Skin epidermis (tissue), 12 donors: ENCODE results near the gene CABCOCO1.

Experiments
- H3K27ac ChIP-seq, 21 experiments: fragments of 200-600 bp; sonication (generic) in 11 of 21; one replicate each; pipeline ENCODE4 v1.5.0; 2020; ENCODE audit warnings: mild to moderate bottlenecking in 3 of 21, inconsistent platforms in 2 of 21, moderate library complexity in 2 of 21
- H3K4me3 ChIP-seq, 7 experiments: fragments of 200-600 bp; sonication (generic) in 2 of 7; one replicate each; pipeline ENCODE4 v1.5.0; 2020; ENCODE audit warnings: inconsistent platforms in 2 of 7, mild to moderate bottlenecking in 2 of 7, moderate library complexity in 1 of 7

Gene CABCOCO1

DNA sequence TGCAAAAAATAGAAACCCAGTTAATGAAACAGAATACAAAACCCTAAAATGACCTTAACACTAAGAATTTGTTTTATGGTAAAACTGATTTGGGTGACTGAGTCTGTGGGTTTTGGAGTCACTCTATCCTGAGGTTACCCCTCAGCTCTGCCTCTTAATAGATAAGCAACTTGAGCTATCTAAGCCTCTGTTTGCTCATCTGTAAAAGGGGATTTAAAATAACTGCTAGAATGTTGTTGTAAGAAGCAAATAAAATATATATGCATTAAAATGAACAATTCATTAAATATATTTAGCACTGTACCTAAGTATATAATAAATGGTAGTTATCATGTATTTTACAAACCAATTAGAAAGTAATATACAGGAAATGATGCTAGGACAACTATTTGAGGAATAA is 115.4 kb downstream of the CABCOCO1 start:
- no peak overlapping the region for H3K27ac ChIP-seq
- no peak overlapping the region for H3K4me3 ChIP-seq

DNA sequence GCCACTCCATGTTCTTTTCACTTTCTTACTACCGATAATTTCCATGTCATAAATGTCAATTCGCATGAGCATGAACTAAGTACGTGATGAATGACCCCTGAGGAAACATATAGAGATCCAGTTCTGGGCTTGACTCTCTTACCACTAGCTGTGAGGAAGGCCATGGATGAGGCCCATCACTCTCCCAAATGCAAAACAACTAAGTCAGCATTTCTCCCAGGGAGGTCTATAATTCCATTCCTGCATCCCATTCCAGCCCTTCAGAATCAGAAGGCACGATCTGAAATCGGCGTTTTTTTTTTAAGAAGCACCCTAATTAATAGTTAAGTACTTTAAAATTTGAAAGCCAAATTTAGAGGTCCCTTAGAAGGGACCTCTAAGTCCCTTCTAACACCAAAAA is 116.5 kb downstream of the CABCOCO1 start:
- H3K4me3 ChIP-seq = no peak overlapping the region
- no peak overlapping the region for H3K27ac ChIP-seq

GRCh38 chr10:61779950-61780659 is 117.4 kb downstream of the CABCOCO1 start:
- peak overlapping the region in 7 of 21 experiments; percentile 3 to 60 (median 37) for H3K27ac ChIP-seq

DNA sequence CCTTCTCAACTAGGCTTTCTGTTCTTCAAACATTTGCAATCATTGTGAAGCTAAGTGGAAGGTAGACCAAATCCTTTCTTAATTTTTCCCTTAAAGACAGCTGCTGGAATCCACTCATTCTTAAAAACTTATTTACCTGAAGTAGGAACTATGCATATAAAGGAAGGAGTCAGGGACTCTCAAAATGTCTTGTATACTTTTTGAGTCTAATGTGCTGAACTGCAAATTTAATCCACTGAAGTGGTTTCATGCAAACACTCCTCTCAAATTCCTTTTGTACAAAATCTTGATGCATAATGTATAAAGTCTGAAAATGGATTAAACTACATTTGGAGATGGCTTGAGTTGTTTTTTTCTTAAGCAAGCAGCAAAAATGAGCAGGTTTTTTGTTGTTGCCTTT is 118.0 kb downstream of the CABCOCO1 start:
- H3K27ac ChIP-seq = peak overlapping the region in 4 of 21 experiments; percentile 37 to 60 (median 56)
- H3K4me3 ChIP-seq = no peak overlapping the region

More at GRCh38 chr10:61779950-61780659, 117.4 kb downstream of the CABCOCO1 start:
- H3K4me3 ChIP-seq = no peak overlapping the region

DNA sequence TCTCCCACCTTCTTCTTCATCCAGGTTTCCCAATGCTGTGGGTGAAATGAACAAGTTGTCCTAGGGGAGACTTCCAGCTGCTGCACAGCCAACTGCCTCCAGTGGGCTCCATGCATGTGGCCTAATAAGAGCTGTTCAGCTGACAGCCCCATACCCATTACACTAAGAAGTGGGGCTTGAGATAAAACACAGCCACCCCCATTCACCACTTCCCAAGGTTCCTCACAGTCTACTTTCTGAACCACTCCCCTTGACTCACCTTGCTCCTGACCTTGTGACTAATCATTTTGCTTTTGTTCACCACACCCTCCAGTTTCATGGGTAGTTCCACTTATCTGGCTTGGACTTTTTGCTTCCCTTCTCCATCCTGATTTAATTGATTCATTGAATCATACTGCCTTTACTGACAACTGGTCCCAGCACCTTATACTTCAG is 119.3 kb downstream of the CABCOCO1 start:
- H3K4me3 ChIP-seq = no peak overlapping the region
- peak overlapping the region in 1 of 21 experiments; percentile 17 for H3K27ac ChIP-seq

DNA sequence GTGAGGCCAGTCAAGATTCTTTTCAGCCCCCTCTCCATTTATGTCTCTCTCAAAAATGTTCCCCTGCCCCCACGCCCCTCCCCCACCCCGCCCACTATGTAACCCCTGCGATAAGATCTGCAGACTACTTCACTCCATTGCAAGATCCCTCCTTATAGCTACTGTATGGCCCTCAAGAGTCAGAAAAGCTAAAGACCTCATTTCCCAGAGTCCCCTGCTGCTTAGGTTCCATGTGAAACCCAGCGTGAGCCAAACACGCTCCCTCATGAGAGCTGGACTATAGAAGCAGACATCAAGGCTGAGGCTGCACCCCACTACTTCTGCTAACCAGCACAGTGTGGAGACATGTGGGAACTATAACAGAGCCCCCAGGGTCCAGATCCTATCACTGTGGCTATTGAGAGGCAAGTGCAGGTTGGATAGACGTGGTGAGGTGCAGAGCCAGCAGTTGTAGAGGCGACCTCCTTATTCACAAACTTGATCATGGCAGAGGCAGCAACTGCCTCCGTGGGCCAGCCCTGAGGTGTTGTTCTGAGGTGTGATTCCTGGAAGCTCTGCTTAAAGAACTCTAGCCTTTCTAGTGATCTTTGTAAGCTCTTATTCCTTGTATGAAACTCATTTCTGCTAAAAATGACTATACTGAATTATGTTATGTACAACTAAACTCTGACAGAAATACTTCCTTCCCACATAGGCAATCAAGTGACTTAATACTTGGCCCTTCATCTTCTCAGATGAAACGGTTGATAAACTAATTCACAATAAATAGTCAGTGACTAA is 121.8 kb downstream of the CABCOCO1 start:
- Histone ChIP-seq H3K4me3 (no peak overlapping the region), H3K27ac (no peak overlapping the region)

GRCh38 chr10:61785473-61786105 is 122.9 kb downstream of the CABCOCO1 start:
- H3K27ac ChIP-seq = peak overlapping the region in 3 of 21 experiments; percentile 30 to 35 (median 34)
- no peak overlapping the region for H3K4me3 ChIP-seq

DNA sequence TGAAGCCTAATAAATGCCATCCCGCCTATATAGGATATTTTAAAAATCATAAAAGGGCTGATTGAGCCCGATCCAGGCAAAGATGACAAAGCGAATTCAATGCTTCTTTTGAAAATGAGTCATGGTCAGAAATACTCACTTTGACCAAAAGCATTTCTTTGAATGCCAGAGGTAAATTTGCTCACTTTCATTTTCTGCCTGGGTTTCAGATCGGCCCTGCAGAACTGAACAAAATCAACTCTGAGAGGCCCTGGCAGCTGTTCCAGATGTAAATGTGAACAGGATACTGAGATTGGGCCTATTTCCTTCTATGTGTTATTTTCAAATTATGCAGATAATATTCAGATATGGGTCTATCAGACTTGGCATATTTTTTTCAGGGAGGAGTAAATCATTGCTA is 124.0 kb downstream of the CABCOCO1 start:
- peak overlapping the region in 2 of 21 experiments; percentile 28 to 30 for H3K27ac ChIP-seq
- H3K4me3 ChIP-seq = no peak overlapping the region

GRCh38 chr10:61787170-61787569 is 124.4 kb downstream of the CABCOCO1 start:
- H3K4me3 ChIP-seq = no peak overlapping the region
- peak overlapping the region in 1 of 21 experiments; percentile 23 for H3K27ac ChIP-seq

DNA sequence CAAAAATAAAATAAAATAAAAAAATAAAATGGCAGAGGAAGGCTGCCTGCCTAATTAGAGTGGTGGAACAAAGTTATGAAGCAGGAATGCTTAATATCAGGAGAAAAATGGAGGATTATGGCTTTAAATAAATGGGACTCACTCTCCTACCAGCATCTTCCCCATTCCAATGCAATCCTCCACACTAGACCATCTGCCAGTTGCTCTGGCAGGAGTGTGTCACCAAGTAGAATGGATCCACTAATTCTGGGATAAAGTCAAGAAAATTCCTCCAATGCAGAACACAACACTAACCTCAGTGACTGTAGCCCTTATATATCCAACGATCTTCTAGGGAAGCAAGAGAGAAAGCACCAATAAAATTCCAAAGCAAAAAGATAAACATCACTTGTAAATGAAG is 126.3 kb downstream of the CABCOCO1 start:
- H3K4me3 ChIP-seq = no peak overlapping the region

DNA sequence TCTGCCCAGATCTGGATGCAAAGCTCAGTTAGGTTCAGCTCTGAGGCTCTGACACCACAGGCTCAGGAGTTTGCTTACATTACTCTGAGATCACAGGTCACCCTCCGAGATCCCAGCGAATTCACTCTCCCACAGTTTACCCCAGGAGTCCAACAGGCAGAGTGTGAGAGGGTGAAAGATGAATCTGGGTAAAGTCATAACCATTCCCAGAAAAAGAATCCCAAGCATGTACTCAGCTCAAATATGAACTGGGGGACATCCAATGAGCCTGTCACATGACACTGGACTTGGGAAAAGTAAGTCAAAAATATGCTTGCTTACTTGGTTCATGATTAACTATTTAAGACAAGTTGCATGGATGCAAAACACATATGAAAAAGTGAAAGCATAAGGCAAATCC is 128.5 kb downstream of the CABCOCO1 start:
- no peak overlapping the region for H3K27ac ChIP-seq
- H3K4me3 ChIP-seq = no peak overlapping the region

More for the DNA sequence above, 126.3 kb downstream of the CABCOCO1 start:
- H3K27ac ChIP-seq = no peak overlapping the region

DNA sequence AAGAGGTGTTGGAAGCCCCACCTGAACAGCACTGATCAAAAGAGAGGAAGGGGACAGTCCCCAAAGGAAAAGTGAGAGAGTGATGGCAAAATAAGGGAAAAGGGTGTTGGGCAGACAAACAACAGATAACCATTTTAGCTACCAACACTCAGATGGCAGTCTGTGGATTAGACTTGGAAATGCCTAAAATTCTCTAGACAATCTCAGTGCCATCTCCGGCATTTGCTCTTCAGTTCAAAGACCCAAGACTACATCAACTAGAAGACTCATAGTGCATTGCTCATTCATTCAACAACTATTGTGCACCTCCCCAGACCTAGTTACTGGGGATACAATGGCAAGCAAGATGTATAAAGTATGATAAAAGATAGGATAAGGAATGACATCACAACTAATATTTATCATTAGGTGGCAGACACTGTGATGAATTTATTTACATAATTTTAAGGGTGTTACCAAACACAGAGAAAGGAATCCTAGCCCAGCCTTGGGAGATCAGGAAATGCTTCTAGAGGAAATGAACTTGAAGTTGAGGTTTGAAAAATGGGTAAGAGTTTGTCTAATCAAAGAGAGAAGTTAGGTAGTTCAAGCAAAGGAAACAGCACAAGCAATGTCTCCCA is 129.5 kb downstream of the CABCOCO1 start:
- Histone ChIP-seq H3K4me3 (no peak overlapping the region), H3K27ac (no peak overlapping the region)

DNA sequence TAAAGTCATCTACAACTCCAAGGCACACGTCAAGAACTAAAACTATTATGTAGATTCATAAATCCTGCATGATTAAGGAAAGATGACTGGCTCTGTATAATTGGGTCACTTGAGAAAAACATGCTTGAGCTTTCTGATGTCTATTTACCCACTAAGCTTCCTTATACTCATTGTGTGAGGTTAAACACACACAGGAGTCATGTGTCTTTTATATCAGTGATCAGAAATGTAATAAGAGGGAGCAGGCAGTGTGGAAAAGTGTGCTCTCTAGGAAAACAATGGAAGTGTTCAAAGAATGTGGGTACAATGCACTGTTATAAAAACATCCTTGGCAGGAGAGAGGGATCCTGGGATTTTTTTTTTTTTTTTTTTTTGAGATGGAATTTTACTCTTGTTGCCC is 130.2 kb downstream of the CABCOCO1 start:
- no peak overlapping the region for H3K4me3 ChIP-seq
- no peak overlapping the region for H3K27ac ChIP-seq

DNA sequence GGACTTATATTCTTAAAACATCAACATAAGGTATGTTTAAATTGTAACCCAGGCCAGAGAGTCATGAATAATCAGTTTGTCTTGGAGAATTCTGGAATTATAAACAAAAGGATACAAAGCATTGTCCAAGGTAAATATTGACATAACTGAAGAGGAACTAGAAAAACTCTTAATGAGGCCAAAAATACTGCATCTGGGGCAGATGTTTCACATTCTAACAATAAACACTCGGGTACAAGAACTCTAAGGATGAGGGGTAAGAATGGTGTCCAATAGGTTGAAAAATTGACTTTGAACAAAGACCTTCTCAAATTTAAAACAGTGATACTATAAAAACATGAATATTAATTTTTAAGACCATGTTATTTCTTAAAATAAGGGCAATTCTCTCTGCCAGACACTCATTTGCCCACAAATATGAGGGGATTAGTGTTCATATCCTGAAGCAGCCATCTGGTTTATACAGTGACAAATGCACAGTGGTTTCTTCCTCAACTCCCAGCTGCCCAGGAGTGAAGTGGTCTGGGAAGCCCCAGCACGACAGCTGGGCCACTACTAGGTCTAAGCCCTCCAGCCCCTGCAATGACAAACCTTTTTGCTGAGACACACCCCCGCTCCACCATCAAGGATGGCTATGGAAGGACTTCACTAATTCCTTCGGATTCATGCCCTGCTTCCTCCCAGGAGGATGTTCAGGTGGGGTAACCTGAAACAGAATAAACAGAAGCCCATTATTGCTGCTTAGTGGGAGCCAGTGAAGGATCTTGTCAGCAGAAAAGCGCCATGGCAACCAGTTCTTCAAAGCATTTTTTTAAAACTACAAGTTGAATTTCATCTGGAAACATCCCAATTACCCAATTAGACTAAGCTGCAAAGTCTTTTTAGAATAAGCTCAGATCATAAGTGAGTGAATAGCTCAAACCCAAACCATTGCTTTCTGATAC is 131.3 kb downstream of the CABCOCO1 start:
- Histone ChIP-seq H3K27ac (no peak overlapping the region), H3K4me3 (no peak overlapping the region)

DNA sequence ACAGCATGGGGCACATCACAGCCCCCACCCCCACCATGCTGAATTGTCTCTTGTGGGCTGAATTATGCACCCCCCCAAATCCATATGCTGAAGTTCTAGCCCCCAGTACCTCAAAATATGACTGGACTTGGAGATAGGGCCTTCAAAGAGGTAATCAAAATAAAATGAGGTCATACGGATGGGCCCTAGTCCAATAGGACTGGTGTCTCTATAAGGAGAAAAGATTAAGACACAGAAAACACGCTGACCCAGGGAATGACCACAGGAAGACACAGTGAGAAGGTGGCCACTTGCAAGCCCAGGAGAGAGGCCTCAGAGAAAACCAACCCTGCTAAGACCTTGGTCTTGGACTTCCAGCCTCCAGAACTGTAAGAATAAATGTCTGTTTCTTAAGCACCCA is 132.4 kb downstream of the CABCOCO1 start:
- Histone ChIP-seq H3K27ac (no peak overlapping the region), H3K4me3 (no peak overlapping the region)

DNA sequence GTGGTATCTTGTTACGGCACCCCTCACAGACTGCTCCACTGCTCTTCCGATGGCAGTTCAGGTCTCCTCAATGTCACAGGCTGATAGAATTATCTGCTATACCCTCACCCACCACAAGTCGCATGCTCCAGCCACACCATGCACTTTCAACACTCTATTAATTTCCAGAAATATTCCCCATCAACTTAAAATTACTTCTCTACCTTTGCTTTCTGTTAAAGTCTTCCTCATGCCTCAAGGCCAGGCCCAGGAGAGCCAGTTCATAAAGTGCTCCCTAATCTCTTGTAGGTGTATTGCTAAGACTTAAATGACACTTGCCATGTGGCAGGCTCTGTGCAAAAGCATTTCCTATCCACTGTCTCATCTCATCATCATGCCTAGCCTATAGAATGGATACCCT is 132.8 kb downstream of the CABCOCO1 start:
- Histone ChIP-seq H3K27ac (no peak overlapping the region), H3K4me3 (no peak overlapping the region)

GRCh38 chr10:61796785-61797184 is 134.1 kb downstream of the CABCOCO1 start:
- no peak overlapping the region for H3K27ac ChIP-seq
- H3K4me3 ChIP-seq = no peak overlapping the region

GRCh38 chr10:61797304-61798153 is 134.8 kb downstream of the CABCOCO1 start:
- Histone ChIP-seq H3K27ac (no peak overlapping the region), H3K4me3 (no peak overlapping the region)
